H1 (cell line): ENCODE data around the gene FDXACB1. TPM values are rescaled to one million over a fixed set of nuclear protein-coding genes. Genes with fewer than 3 reads are reported as not detected.

Source experiments
- CTCF ChIA-PET: fragments of 300-600 bp; sonication (Branson Sonifier 250); formaldehyde crosslinking; loops from one replicate; lab custom pipeline; 2021; ENCODE audit not compliant: partially characterized antibody; lab: Charles Lee
- POLR2A ChIA-PET: fragments of 300-600 bp; sonication (Branson Sonifier 250); formaldehyde crosslinking; loops from one replicate; lab custom pipeline; 2021; ENCODE audit warnings: inconsistent platforms; ENCODE audit not compliant: partially characterized antibody; lab: Charles Lee
- DNase-seq, 2 experiments: peaks; one replicate each; pipeline versions ENCODE4 v3.0.0 to v3.0.0-alpha.2; 2010 to 2022; ENCODE audit warnings: low spot score in 2 of 2, low read depth in 1 of 2, mixed read lengths in 1 of 2
- FAIRE-seq: peaks from 2 replicates; lab custom pipeline; 2011; peaks lifted over from hg19 to GRCh38; lab: Jason Lieb, UNC
- H2AFZ ChIP-seq: 2 replicates; pipeline ENCODE4 v1.8.1; 2012; ENCODE audit warnings: low read length, inconsistent platforms
- H2AK5ac ChIP-seq: 2 replicates; pipeline ENCODE4 v1.6.1; 2013; ENCODE audit warnings: low read depth, low read length
- H2BK120ac ChIP-seq: replicated peaks from 2 replicates; pipeline ENCODE3; 2013; ENCODE audit warnings: low read depth, low read length, inconsistent platforms
- H2BK12ac ChIP-seq: 2 replicates; pipeline ENCODE4 v1.6.1; 2013; ENCODE audit warnings: low read depth, low read length
- H2BK15ac ChIP-seq: 2 replicates; pipeline ENCODE4 v1.6.1; 2013; ENCODE audit warnings: low read length
- H2BK20ac ChIP-seq: 2 replicates; pipeline ENCODE4 v1.6.1; 2013; ENCODE audit warnings: low read length
- H2BK5ac ChIP-seq: 2 replicates; pipeline ENCODE4 v1.6.1; 2013; ENCODE audit warnings: low read depth, low read length
- H3K14ac ChIP-seq: 2 replicates; pipeline ENCODE4 v1.6.1; 2013; ENCODE audit warnings: inconsistent platforms; ENCODE audit not compliant: insufficient read length
- H3K18ac ChIP-seq: 2 replicates; pipeline ENCODE4 v1.6.1; 2013; ENCODE audit warnings: low read length; ENCODE audit errors: extremely low read depth
- H3K23ac ChIP-seq: 2 replicates; pipeline ENCODE4 v1.6.1; 2013; ENCODE audit warnings: inconsistent platforms; ENCODE audit not compliant: insufficient read length
- H3K23me2 ChIP-seq: 2 replicates; pipeline ENCODE4 v1.6.1; 2013; ENCODE audit warnings: low read depth, low read length
- H3K27ac ChIP-seq: 2 replicates; pipeline ENCODE4 v1.6.1; 2011; ENCODE audit warnings: low read depth, low read length, inconsistent platforms
- H3K27me3 ChIP-seq, 4 experiments: replicated peaks in 1 of 4; 1 replicate in 1 of 4; 2 replicates in 3 of 4; pipeline versions ENCODE4 v1.6.1 to v1.8.1; 2011 to 2013; ENCODE audit warnings: low read length in 3 of 4, mild to moderate bottlenecking in 3 of 4, inconsistent platforms in 2 of 4, mixed read lengths in 2 of 4, moderate library complexity in 1 of 4; ENCODE audit not compliant: control insufficient read depth in 3 of 4, insufficient read depth in 3 of 4; ENCODE audit errors: extremely low read depth in 1 of 4
- H3K36me3 ChIP-seq, 4 experiments: 2 replicates each; pipeline versions ENCODE4 v1.6.1 to v1.8.1; 2011 to 2013; ENCODE audit warnings: mild to moderate bottlenecking in 4 of 4, low read length in 3 of 4, moderate library complexity in 2 of 4, control low read depth in 1 of 4, inconsistent platforms in 1 of 4; ENCODE audit not compliant: insufficient read depth in 4 of 4, control insufficient read depth in 2 of 4
- H3K4ac ChIP-seq: replicated peaks from 2 replicates; pipeline ENCODE3; 2013; ENCODE audit warnings: low read length, low read depth, mixed read lengths, inconsistent platforms; ENCODE audit not compliant: insufficient read length
- H3K4me1 ChIP-seq, 4 experiments: replicated peaks in 1 of 4; 1 replicate in 1 of 4; 2 replicates in 3 of 4; pipeline versions ENCODE4 v1.6.1 to v1.8.1; 2011 to 2013; ENCODE audit warnings: low read length in 3 of 4, inconsistent platforms in 2 of 4, mixed read lengths in 1 of 4; ENCODE audit not compliant: insufficient read depth in 4 of 4, control insufficient read depth in 3 of 4
- H3K4me2 ChIP-seq, 2 experiments: 2 replicates each; pipeline versions ENCODE4 v1.6.1 to v1.8.1; 2011 to 2013; ENCODE audit warnings: low read depth in 2 of 2, low read length in 2 of 2, control low read depth in 1 of 2, inconsistent platforms in 1 of 2, mild to moderate bottlenecking in 1 of 2; ENCODE audit not compliant: insufficient read depth in 1 of 2
- H3K4me3 ChIP-seq, 4 experiments: fragments of 200-600, 300-600 bp in 1 of 4; sonication (generic), shearing (Covaris generic), sonication (Bioruptor Twin) in 1 of 4; 2 replicates each; pipeline versions ENCODE4 v1.5.1 to v1.8.1; 2011 to 2016; ENCODE audit warnings: low read length in 4 of 4, low read depth in 3 of 4, control low read depth in 2 of 4, inconsistent platforms in 2 of 4, mild to moderate bottlenecking in 2 of 4, mixed read lengths in 1 of 4, moderate library complexity in 1 of 4; ENCODE audit not compliant: insufficient read depth in 2 of 4; ENCODE audit errors: extremely low read depth in 1 of 4
- H3K56ac ChIP-seq: replicated peaks from 2 replicates; pipeline ENCODE3; 2013; ENCODE audit warnings: low read depth, mild to moderate bottlenecking, mixed read lengths, low read length, inconsistent platforms; ENCODE audit not compliant: insufficient read length
- H3K79me1 ChIP-seq: 2 replicates; pipeline ENCODE4 v1.6.1; 2013; ENCODE audit warnings: low read depth, low read length, control low read depth
- H3K79me2 ChIP-seq, 2 experiments: 2 replicates each; pipeline versions ENCODE4 v1.6.1 to v1.8.1; 2012 to 2013; ENCODE audit warnings: low read length in 2 of 2, mild to moderate bottlenecking in 2 of 2, inconsistent platforms in 1 of 2; ENCODE audit not compliant: insufficient read depth in 2 of 2, control insufficient read depth in 1 of 2
- H3K9ac ChIP-seq, 4 experiments: replicated peaks in 1 of 4; 1 replicate in 1 of 4; 2 replicates in 3 of 4; pipeline versions ENCODE4 v1.6.1 to v1.8.1; 2011 to 2013; ENCODE audit warnings: low read depth in 3 of 4, low read length in 3 of 4, control low read depth in 2 of 4, mild to moderate bottlenecking in 2 of 4, moderate library complexity in 2 of 4, inconsistent platforms in 1 of 4; ENCODE audit errors: extremely low read depth in 1 of 4
- H3K9me3 ChIP-seq, 2 experiments: 2 replicates each; pipeline versions ENCODE4 v1.6.1 to v1.8.1; 2012 to 2013; ENCODE audit warnings: mild to moderate bottlenecking in 2 of 2, moderate library complexity in 2 of 2, control low read depth in 1 of 2, inconsistent platforms in 1 of 2, low read depth in 1 of 2, low read length in 1 of 2, mixed read lengths in 1 of 2; ENCODE audit not compliant: insufficient read depth in 2 of 2
- H4K20me1 ChIP-seq, 2 experiments: replicated peaks in 1 of 2; 2 replicates each; pipeline versions ENCODE3 to v1.8.1; 2011 to 2013; ENCODE audit warnings: inconsistent platforms in 2 of 2, low read length in 2 of 2, mild to moderate bottlenecking in 1 of 2; ENCODE audit not compliant: insufficient read depth in 2 of 2, control insufficient read depth in 1 of 2
- H4K5ac ChIP-seq: 2 replicates; pipeline ENCODE4 v1.6.1; 2013; ENCODE audit warnings: low read length, low read depth, mixed read lengths, inconsistent platforms; ENCODE audit not compliant: insufficient read length
- H4K8ac ChIP-seq: 2 replicates; pipeline ENCODE4 v1.8.0; 2013; ENCODE audit warnings: mild to moderate bottlenecking, moderate library complexity, low read length, inconsistent platforms; ENCODE audit not compliant: insufficient read depth; ENCODE audit errors: extremely low read depth
- H4K91ac ChIP-seq: replicated peaks from 2 replicates; pipeline ENCODE3; 2013; ENCODE audit warnings: low read length, mixed read lengths, inconsistent platforms; ENCODE audit not compliant: insufficient read length
- GABPA ChIP-seq: IDR thresholded peaks from 2 replicates; pipeline ENCODE4 v1.6.1; 2011; ENCODE audit warnings: mild to moderate bottlenecking, low read length, moderate library complexity, borderline replicate concordance; ENCODE audit not compliant: insufficient read depth
- KDM5A ChIP-seq: fragments of 200-600 bp; IDR thresholded peaks from 2 replicates; pipeline ENCODE4 v1.7.1; 2012; ENCODE audit warnings: mild to moderate bottlenecking, low read length, inconsistent platforms, mixed read lengths
- RBBP5 ChIP-seq: IDR thresholded peaks from 2 replicates; pipeline ENCODE4 v1.7.1; 2012; ENCODE audit warnings: low read depth, mild to moderate bottlenecking, inconsistent platforms, low read length, moderate library complexity, borderline replicate concordance
- RFX5 ChIP-seq: IDR thresholded peaks from 2 replicates; pipeline ENCODE4 v1.6.1; 2011; ENCODE audit warnings: low read depth, low read length, improper control_type of control experiment, borderline replicate concordance
- SRF ChIP-seq: IDR thresholded peaks from 2 replicates; pipeline ENCODE4 v1.6.1; 2011; ENCODE audit warnings: mild to moderate bottlenecking, low read depth, low read length, moderate library complexity
- TAF1 ChIP-seq: IDR thresholded peaks from 2 replicates; pipeline ENCODE4 v1.6.1; 2011; ENCODE audit warnings: mild to moderate bottlenecking, low read depth, low read length
- TAF7 ChIP-seq: optimal IDR thresholded peaks from 2 replicates; pipeline ENCODE3; 2011; ENCODE audit warnings: low read depth, mild to moderate bottlenecking, inconsistent platforms, low read length, moderate library complexity, borderline replicate concordance
- ZNF274 ChIP-seq: IDR thresholded peaks from 2 replicates; pipeline ENCODE4 v1.7.0; 2012; ENCODE audit warnings: low read length, borderline replicate concordance; ENCODE audit errors: extremely low read depth
- WGBS, 2 experiments: shearing (Covaris generic) in 1 of 2; methylation state at CpG; one replicate each; pipeline versions ENCODE4 v1.1.6 to v1.1.7; 2013 to 2015; ENCODE audit warnings: low lambda C conversion rate in 2 of 2, mixed read lengths in 2 of 2, inconsistent platforms in 1 of 2, low coverage in 1 of 2, missing lambda C conversion rate in 1 of 2; ENCODE audit not compliant: insufficient replicate concordance in 2 of 2, insufficient coverage in 1 of 2, insufficient read length in 1 of 2; ENCODE audit errors: extremely low coverage in 1 of 2, missing lambda C conversion rate in 1 of 2; 5-methylcytosine and 5-hydroxymethylcytosine counted together
- long read RNA-seq, 2 experiments: library from RNA in 1 of 2; library from capped mRNA in 1 of 2; stranded (forward); transcript quantifications; one replicate each; pipeline ENCODE4 v2.0.0, GENCODE V29; 2021; ENCODE audit warnings: inconsistent platforms in 1 of 2
- polyA minus RNA-seq, 3 experiments: library from RNA; depleted of rRNA, polyadenylated mRNA; stranded (reverse); fragments of >200 nt; gene quantifications; 1 replicate in 2 of 3; 2 replicates in 1 of 3; pipeline ENCODE4 v1.2.3, GENCODE V29; 2011
- polyA plus RNA-seq, 7 experiments: library from polyadenylated mRNA; depleted of rRNA in 3 of 7; stranded (reverse) in 5 of 7; unstranded in 2 of 7; fragments of >200 nt in 5 of 7; fragments of 200-250 nt in 2 of 7; gene quantifications; 1 replicate in 5 of 7; 2 replicates in 1 of 7; 4 replicates in 1 of 7; pipeline versions ENCODE4 v1.2.1 to v1.2.3, GENCODE V29; 2011 to 2013; ENCODE audit warnings: missing spikeins in 2 of 7, mixed read lengths in 2 of 7
- total RNA-seq: library from RNA; stranded (reverse); fragmentation: NEBNext Ultra II Directional; extraction: Animal tissue kit (Norgen Biotek cat#: 25700); gene quantifications from 2 replicates; pipeline ENCODE4 v1.2.1, GENCODE V29; 2021

Gene FDXACB1
- 2.3 and 2.4 TPM in 2 replicates for total RNA-seq
- polyA plus RNA-seq (2011; rRNA removed) = 0.85 and 1.4 TPM in 2 replicates
- polyA plus RNA-seq (2011; cell fraction: cytosol; rRNA removed) = 1.6 TPM
- polyA plus RNA-seq (2011; cell fraction: nucleus; rRNA removed) = 1.3 TPM
- polyA plus RNA-seq (2012, experiment 1 of 2) = 1.6 to 2.3 TPM (median 1.9 TPM) in 4 replicates
- polyA plus RNA-seq (2012, experiment 2 of 2) = 0.55 TPM
- 1.7 TPM for polyA plus RNA-seq (2013, experiment 1 of 2)
- 1.5 TPM for polyA plus RNA-seq (2013, experiment 2 of 2)
- polyA minus RNA-seq (2011; rRNA and poly(A)+ RNA removed) = 1.7 and 2.9 TPM in 2 replicates
- polyA minus RNA-seq (2011; cell fraction: cytosol; rRNA and poly(A)+ RNA removed) = 1.9 TPM
- polyA minus RNA-seq (2011; cell fraction: nucleus; rRNA and poly(A)+ RNA removed) = 2.2 TPM
- long read RNA-seq, experiment 1, partial matches to known transcripts = 1 of 1 reads
- long read RNA-seq, experiment 1, other reads (novel, unspliced or antisense) = 0 of 1 reads
- long read RNA-seq, experiment 2, partial matches to known transcripts = 0 of 4 reads
- long read RNA-seq, experiment 2, other reads (novel, unspliced or antisense) = 2 of 4 reads

- H3K4me3 ChIP-seq = peak within 1 kb of the TSS; percentile 66 to 93 (median 82)
- ChIA-PET CTCF (interaction anchor here (0.8 to 6.2 kb wide), 16 partner anchors 10 to 516 kb away, joined by 3 to 36 read pairs (median 4); no protein-coding TSS in a partner anchor), POLR2A (interaction anchor here (1.2 to 1.5 kb wide), 3 partner anchors 8 to 112 kb away, joined by 4 to 6 read pairs (median 4); partner anchors contain the start of gene ALG9)
- H2AK5ac ChIP-seq = peak within 1 kb of the TSS; percentile 43; the same call in 1 of the 2 replicates
- no peaks in the 10 kb centered on the region for H3K27me3 ChIP-seq
- H2BK12ac ChIP-seq = peak within 1 kb of the TSS; percentile 40; the same call in 1 of the 2 replicates
- H3K79me2 ChIP-seq = no peaks in the 10 kb centered on the region
- H4K5ac ChIP-seq = peak within 1 kb of the TSS; percentile 89
- peak within 1 kb of the TSS; percentile 68 to 89 (median 82) for H3K9ac ChIP-seq
- peak within 1 kb of the TSS; percentile 73 for H3K4ac ChIP-seq
- H3K4me1 ChIP-seq = no peaks in the 10 kb centered on the region
- peak; percentile 72 for FAIRE-seq
- 2% methylated on average over 41 of the region's 55 CpGs; no CpG with 5 or more reads in 1 of the 2 experiments for WGBS, 2 experiments
- H4K20me1 ChIP-seq = no peaks in the 10 kb centered on the region
- H3K56ac ChIP-seq = peak within 1 kb of the TSS; percentile 59
- H3K36me3 ChIP-seq = no peaks in the 10 kb centered on the region
- peak within 1 kb of the TSS; percentile 97 for H2BK5ac ChIP-seq
- peak within 1 kb of the TSS; percentile 80 to 95 for H3K4me2 ChIP-seq
- H3K9me3 ChIP-seq = no peaks in the 10 kb centered on the region
- H4K8ac ChIP-seq = peak within 1 kb of the TSS; percentile 91; the same call in 1 of the 2 replicates
- peak within 1 kb of the TSS; percentile 86; the same call in 1 of the 2 replicates for H3K18ac ChIP-seq
- peak within 1 kb of the TSS; percentile 11 for H2BK120ac ChIP-seq
- no peak within 1 kb of the TSS for H2BK20ac ChIP-seq
- 0 out of 2 replicates have a peak within 1 kb of the TSS, but pooled peaks have one; percentile 84 for H2BK15ac ChIP-seq
- peak within 1 kb of the TSS; percentile 95 for H3K27ac ChIP-seq
- peak; percentile 94 to 98 for DNase-seq
- H4K91ac ChIP-seq = peak within 1 kb of the TSS; percentile 81
- H3K14ac ChIP-seq = no peak within 1 kb of the TSS
- no peak within 1 kb of the TSS for H3K23ac ChIP-seq
- H3K79me1 ChIP-seq = 0 out of 2 replicates have a peak, but pooled peaks cover 2% of the 10 kb centered on the region
- peaks cover 2% of the 10 kb centered on the region; the same call in 1 of the 2 replicates for H3K23me2 ChIP-seq
- peak within 1 kb of the TSS; percentile 96 for H2AFZ ChIP-seq
- TF ChIP-seq ZNF274 (no peak), RFX5 (no peak), KDM5A (no peak; the same call in none of the 2 replicates), TAF1 (peak; percentile 69), TAF7 (peak; percentile 86), RBBP5 (peak; percentile 87), SRF (peak; percentile 77; the same call in 1 of the 2 replicates), GABPA (peak; percentile 82; the same call in 1 of the 2 replicates)
Observed at GRCh38 chr11:111878849-111879636, at the start of gene FDXACB1, which contains the start of gene CFAP68. Gene FDXACB1 (minus strand): TSS chr11:111879165. CDS start chr11:111879132, 33 bp downstream. Gene CFAP68 (plus strand): TSS chr11:111879541. CDS start chr11:111879561, 20 bp downstream.
